ENCODE measurements around the gene RPL6.
"Not testable (repeated sequence)": the region's sequence is repeated elsewhere in the genome, so short reads cannot be mapped to it uniquely, and the experiment has no call there.

DNA sequence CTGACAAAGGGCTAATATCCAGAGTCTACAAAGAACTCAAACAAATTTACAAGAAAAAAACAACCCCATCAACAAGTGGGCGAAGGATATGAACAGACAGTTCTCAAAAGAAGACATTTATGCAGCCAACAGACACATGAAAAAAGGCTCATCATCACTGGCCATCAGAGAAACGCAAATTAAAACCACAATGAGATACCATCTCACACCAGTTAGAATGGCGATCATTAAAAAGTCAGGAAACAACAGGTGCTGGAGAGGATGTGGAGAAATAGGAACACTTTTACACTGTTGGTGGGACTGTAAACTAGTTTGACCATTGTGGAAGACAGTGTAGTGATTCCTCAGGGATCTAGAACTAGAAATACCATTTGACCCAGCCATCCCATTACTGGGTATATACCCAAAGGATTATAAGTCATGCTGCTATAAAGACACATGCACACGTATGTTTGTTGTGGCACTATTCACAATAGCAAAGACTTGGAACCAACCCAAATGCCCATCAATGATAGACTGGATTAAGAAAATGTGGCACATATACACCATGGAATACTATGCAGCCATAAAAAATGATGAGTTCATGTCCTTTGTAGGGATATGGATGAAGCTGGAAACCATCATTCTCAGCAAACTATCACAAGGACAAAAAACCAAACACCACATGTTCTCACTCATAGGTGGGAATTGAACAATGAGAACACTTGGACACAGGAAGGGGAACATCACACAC lies 19.3 kb downstream of the RPL6 start:
- TF ChIP-seq, protein P1, sequence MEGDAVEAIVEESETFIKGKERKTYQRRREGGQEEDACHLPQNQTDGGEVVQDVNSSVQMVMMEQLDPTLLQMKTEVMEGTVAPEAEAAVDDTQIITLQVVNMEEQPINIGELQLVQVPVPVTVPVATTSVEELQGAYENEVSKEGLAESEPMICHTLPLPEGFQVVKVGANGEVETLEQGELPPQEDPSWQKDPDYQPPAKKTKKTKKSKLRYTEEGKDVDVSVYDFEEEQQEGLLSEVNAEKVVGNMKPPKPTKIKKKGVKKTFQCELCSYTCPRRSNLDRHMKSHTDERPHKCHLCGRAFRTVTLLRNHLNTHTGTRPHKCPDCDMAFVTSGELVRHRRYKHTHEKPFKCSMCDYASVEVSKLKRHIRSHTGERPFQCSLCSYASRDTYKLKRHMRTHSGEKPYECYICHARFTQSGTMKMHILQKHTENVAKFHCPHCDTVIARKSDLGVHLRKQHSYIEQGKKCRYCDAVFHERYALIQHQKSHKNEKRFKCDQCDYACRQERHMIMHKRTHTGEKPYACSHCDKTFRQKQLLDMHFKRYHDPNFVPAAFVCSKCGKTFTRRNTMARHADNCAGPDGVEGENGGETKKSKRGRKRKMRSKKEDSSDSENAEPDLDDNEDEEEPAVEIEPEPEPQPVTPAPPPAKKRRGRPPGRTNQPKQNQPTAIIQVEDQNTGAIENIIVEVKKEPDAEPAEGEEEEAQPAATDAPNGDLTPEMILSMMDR (IDR thresholded peaks at IDR 0.05 in 8 of 11, conservative IDR thresholded peaks at IDR 0.05 in 3 of 11) = not testable (repeated sequence)
- TF ChIP-seq POLR2A (IDR thresholded peaks at IDR 0.05) = not testable (repeated sequence)

Data from spleen (tissue), 7 donors.